Stimulated activated CD8-positive, alpha-beta memory T cell treated with anti-CD3 and anti-CD28 coated beads, Interleukin-15, amount 100 ng/mL, for 4 hours (primary cell): Measurements from ENCODE around the gene MUC22.
"Not testable (repeated sequence)": the region's sequence is repeated elsewhere in the genome, so short reads cannot be mapped to it uniquely, and the experiment has no call there.

ENCODE experiments used
- DNase-seq, 2 donors: peaks; one replicate each; pipeline ENCODE4 v3.0.0-alpha.2; 2020; ENCODE audit warnings: low read depth in 2 of 2

MUC22 gene

DNA sequence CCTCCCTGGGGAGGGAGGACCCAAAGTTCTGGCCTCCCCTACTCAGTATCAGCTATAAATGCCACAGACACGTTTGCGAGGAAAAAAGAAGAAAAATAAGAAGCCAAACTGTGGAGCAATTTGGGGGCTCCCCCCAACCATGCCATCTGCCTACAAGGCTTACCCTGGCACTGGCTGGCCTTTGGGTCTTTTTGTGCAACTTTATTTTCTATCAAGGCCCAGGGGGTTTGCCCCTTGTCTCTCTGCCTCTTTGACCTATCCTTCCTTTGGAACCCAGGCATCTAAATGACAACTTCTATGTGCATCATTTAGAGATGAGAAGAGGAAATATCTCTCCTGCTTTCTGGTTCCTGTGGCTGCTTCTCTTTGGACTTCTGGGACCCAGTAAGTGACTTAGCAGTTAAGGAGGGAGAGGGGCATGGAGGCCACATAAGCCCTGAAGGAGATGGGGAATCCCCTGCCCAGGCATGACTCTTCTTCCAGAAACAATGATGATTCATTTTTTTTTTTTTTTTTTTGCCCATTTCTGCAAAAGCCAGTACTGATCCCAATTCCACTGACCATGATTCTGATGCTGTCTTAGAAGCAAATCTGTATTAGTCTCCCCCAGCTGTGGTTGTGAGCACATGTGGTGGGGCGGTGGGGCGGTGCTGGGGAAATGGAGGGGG is at the start of gene MUC22:
TSS of gene MUC22 (plus strand) at position 82 of the 668 bp plus-strand sequence. CDS start at position 315, 233 bp downstream.
- no peak for DNase-seq

DNA sequence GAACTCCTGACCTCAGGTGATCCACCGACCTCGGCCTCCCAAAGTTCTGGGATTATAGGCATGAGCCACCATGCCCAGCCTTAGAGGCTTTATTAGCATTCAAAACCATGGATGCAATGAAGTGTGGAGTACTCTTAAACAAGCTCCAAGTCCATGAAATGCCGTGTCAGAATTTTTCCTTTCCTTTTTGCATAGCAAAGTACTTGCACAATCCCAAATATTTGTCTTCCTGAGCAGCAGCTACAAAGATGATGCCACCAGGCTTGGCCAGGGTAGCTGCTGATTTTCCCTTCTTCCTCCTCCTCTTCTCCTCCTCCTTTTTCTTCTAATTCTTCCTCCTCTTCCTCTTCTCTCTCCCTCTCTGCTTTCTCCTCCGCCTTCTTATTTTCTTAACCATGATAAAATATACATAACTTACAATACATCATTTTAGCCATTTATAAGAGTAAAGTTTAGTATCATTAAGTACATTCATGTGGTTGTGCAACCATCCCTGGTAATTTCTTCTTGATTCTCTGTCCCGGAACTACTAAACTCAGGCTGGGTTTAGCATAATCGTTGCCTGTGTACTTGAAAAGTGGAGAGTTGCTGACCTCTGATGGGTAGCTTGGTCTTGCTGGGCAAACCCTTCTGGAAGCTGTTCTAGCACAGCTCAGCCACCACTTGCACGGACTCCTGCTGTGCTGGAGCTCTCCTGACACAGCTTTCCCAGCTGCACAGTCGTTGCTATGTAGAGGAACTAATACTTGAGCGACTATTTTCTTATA is 49.2 kb upstream of the MUC22 start:
- no peak for DNase-seq

DNA sequence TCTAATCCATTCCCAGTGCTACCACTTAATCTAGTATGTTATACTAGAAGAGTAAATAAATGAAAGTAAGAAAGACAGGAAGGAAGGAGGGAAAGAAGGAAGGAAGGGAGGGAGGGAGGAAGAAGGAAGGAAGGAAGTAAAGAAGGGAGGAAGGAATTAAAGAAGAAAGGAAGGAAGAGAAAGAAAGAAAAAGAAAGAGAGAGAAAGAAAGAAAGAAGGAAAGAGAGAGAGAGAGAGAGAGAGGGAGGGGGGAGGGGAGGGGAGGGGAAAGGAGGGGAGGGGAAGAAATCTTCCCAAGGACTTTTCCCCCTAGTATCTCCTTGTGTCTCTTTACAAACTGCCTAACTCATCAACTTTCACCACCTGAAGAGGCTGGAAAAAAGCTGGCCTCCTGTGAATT is 47.6 kb upstream of the MUC22 start:
- no peak for DNase-seq

GRCh38 chr6:30963641-30964040 is 46.6 kb upstream of the MUC22 start:
- no peak for DNase-seq

- no peak for DNase-seq
Measured at GRCh38 chr6:30964075-30964474, 46.2 kb upstream of the MUC22 start.

- DNase-seq = no peak
Measured at GRCh38 chr6:30965140-30965601, 45.1 kb upstream of the MUC22 start.

GRCh38 chr6:30966154-30966553 is 44.1 kb upstream of the MUC22 start:
- no peak for DNase-seq

- not testable (repeated sequence) for DNase-seq
Measured at GRCh38 chr6:30969171-30969570, 41.1 kb upstream of the MUC22 start.

DNA sequence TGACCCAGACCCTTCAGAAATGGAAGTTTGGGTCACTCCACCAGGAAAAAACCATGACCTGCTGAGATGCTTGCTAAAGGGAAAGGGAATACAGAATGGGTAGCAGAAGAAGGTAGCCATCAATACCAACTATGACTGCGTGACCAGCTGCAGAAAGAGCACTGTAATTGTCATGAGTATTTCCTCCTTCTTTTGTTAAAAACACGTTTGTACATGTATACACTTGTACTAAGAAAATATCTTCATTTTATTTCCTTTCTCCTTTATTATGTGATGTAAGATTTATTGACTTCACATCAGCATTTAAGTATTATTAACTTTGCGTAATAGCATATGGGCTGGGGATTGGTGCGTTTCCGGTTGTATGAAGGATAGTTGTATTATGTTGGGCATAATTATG is 39.3 kb upstream of the MUC22 start:
- no peak for DNase-seq

DNA sequence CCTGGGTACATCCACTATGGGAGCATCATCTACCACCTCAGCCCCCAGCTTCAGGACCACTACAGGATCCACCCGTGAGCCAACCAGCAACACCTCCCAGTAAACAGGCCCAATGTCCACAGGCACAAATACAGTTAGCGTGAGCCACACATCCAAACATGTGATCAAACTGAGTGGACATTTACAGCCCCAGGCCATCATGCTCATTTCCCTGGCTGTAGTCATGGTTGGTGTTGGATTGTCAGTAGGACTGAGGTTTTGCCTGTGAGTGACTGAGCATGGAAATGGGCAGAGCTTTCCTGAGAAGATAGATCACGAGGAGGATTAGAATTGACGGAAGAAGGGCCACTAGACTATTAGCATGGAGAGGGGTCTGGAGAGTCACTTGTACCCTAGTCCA is 37.5 kb upstream of the MUC22 start:
- DNase-seq = no peak

- DNase-seq = no peak
Measured at GRCh38 chr6:30974490-30975252, 35.6 kb upstream of the MUC22 start.

DNA sequence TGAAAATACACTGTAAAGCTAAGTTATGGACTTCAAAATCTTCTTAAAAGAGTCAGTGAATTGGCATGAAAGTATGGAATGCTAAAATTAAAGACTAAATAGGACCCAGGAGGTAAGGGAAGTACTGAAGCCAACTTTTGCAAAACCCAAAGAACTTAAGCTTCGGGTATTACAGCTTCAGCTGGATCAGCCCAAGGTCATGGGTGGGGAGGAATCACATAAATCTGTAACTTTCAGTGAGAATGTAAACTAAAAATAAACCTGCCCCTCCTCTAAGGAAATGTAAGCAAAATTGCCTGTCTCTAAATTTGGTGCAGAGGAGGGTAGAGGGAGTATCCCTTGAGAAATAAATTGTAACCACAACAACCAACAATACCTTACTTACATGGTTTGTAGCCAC is 31.1 kb upstream of the MUC22 start:
- no peak for DNase-seq

GRCh38 chr6:30979690-30980089 is 30.6 kb upstream of the MUC22 start:
- DNase-seq = no peak

- no peak for DNase-seq
Measured at GRCh38 chr6:30981942-30982772, 28.1 kb upstream of the MUC22 start.

GRCh38 chr6:30983439-30983838 is 26.8 kb upstream of the MUC22 start, which contains the start of gene MUC21:
TSS of gene MUC21 (plus strand) at chr6:30983718. CDS start at chr6:30983959, 241 bp downstream.
- no peak for DNase-seq

- DNase-seq = no peak
Measured at GRCh38 chr6:30985490-30985889, 24.8 kb upstream of the MUC22 start.

DNA sequence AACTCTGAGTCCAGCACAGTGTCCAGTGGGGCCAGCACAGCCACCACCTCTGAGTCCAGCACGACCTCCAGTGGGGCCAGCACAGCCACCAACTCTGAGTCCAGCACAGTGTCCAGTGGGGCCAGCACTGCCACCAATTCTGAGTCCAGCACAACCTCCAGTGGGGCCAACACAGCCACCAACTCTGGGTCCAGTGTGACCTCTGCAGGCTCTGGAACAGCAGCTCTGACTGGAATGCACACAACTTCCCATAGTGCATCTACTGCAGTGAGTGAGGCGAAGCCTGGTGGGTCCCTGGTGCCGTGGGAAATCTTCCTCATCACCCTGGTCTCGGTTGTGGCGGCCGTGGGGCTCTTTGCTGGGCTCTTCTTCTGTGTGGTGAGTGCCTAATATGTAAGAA is 23.0 kb upstream of the MUC22 start:
- no peak for DNase-seq

DNA sequence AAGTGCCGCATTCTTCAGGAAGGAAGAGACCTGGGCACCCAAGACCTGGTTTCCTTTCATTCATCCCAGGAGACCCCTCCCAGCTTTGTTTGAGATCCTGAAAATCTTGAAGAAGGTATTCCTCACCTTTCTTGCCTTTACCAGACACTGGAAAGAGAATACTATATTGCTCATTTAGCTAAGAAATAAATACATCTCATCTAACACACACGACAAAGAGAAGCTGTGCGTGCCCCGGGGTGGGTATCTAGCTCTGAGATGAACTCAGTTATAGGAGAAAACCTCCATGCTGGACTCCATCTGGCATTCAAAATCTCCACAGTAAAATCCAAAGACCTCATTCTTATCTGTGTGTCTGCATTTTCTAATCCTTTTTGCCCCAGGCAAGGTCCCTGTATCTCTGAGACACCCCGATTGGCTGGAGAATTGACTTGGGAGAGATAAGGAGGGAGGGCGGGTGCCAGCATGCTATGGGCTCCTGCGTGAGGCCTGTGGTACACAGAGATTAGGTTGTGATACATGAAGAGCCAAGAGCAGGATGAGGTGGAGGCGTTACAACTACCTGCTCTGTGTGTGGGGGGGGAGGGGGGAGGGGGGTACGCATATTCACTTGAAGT is 22.0 kb upstream of the MUC22 start:
- no peak for DNase-seq

DNA sequence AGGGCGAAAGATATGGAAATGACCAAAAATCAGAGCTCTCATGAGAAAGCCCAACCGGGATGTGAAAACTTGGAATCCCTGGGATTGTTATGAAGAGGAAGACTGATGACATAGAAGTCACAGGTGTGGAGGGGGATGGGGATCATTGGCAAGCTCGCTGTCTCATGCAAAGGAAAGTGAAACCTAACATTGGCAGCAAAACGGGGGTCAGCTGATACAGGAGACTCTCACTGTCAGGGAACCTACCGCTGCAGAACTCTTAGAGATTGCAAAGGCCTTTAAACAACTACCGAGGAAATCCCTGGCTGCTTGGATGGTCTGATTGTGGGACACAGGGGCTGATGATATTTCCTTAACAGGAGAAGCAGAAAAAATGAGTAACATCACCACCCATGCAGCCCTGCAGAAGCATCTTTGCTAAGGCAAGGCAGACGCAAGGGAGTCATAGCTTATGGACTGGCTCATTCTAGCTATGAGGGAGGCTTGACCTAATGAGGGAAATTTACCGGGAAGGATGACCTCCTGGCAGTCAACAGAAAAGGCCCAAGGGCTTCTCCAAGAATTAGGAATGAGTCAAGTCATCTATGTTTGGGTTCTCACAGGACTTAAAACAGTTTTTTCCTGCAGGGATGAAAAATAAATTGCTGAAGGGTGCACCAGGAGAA is 19.7 kb upstream of the MUC22 start:
- DNase-seq = no peak

- no peak for DNase-seq
Measured at GRCh38 chr6:30991891-30992290, 18.4 kb upstream of the MUC22 start.

DNA sequence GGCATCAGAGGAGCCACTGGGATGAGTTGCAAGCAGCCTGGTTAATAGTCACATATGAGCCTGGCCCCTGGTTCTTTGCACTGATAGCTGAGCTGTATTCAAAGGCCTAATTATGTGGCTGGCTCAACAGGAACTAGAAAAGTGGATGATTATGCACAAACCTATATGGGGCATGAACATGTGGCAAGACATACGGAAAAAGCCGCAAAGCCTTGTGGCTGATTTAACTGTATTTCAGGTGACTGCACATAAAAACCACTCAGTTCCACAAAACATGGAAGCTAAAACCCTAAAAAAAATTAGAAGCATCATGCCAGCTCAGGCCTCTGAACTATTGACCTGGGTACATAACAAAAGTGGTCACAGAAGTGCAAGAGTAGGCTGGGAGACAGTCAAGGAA is 13.0 kb upstream of the MUC22 start:
- DNase-seq = no peak
